Tibial nerve (tissue), 4 donors: ENCODE results near the gene ADAMTS17. TPM values are rescaled to one million over a fixed set of nuclear protein-coding genes. Genes with fewer than 3 reads are reported as not detected.
A peak's percentile ranks its signal among the peaks of the same experiment; 100 is the strongest.

ENCODE experiments used
- DNase-seq, 2 donors: peaks; one replicate each; pipeline ENCODE4 v3.0.0-alpha.2; 2019; ENCODE audit warnings: low spot score in 2 of 2
- H3K27ac ChIP-seq, 4 donors: fragments of 200-600 bp; sonication (generic) in 3 of 4; one replicate each; pipeline ENCODE4 v1.5.1; 2017 to 2019; ENCODE audit warnings: mild to moderate bottlenecking in 1 of 4
- H3K27me3 ChIP-seq, 2 donors: fragments of 200-600 bp; sonication (generic) in 1 of 2; one replicate each; pipeline versions ENCODE4 v1.5.1 to v1.6.0; 2017 to 2019
- H3K36me3 ChIP-seq, 3 donors: fragments of 200-600 bp; sonication (generic); one replicate each; pipeline ENCODE4 v1.5.1; 2018 to 2019
- H3K4me1 ChIP-seq, 4 donors: fragments of 200-600 bp; sonication (generic) in 3 of 4; one replicate each; pipeline ENCODE4 v1.5.1; 2017 to 2019
- H3K4me3 ChIP-seq, 4 donors: fragments of 200-600 bp; sonication (generic) in 3 of 4; one replicate each; pipeline ENCODE4 v1.5.1; 2017 to 2019; ENCODE audit warnings: mild to moderate bottlenecking in 1 of 4, moderate library complexity in 1 of 4
- H3K9me3 ChIP-seq, 4 donors: fragments of 200-600 bp; sonication (generic) in 3 of 4; one replicate each; pipeline ENCODE4 v1.5.1; 2017 to 2019
- EP300 ChIP-seq, 2 donors: sonication (generic); formaldehyde crosslinking; IDR thresholded peaks; one replicate each; pipeline ENCODE4 v1.6.1; 2017; ENCODE audit warnings: antibody characterized with exemption in 2 of 2, mild to moderate bottlenecking in 1 of 2
- POLR2A ChIP-seq, 2 donors: fragments of 450-650 bp; IDR thresholded peaks; one replicate each; pipeline ENCODE4 v1.6.1; 2017; ENCODE audit warnings: antibody characterized with exemption in 2 of 2, mild to moderate bottlenecking in 2 of 2, moderate library complexity in 2 of 2
- WGBS, 2 donors: methylation state at CpG; one replicate each; pipeline ENCODE4 v1.1.5; 2018; 5-methylcytosine and 5-hydroxymethylcytosine counted together
- total RNA-seq, 4 donors: library from RNA; depleted of rRNA; stranded (reverse); fragments of >200 nt; gene quantifications; one replicate each; pipeline ENCODE4 v1.1.0, GENCODE V29; 2016
- TF ChIP-seq, protein P1 (sequence below), 5 experiments: fragments of 200-600 bp in 3 of 5; fragments of 450-650 bp in 2 of 5; sonication (generic) in 3 of 5; IDR thresholded peaks; one replicate each; pipeline ENCODE4 v1.5.1; 2016 to 2019; ENCODE audit warnings: antibody characterized with exemption in 5 of 5, mild to moderate bottlenecking in 3 of 5, moderate library complexity in 2 of 5

ADAMTS17 gene
- total RNA-seq, 4 donors from 2014 or later: 0.66 to 5.5 (median 3.7) TPM

- Histone ChIP-seq H3K27ac (no peak overlapping the region), H3K27me3 (no peaks in the 10 kb centered on the region), H3K36me3 (no peaks in the 10 kb centered on the region), H3K9me3 (no peaks in the 10 kb centered on the region), H3K4me3 (no peak overlapping the region), H3K4me1 (peaks cover 0 to 22% (median 0%) of the 10 kb centered on the region in 4 donors)
- 64 to 71% methylated on average over 5 of the region's 5 CpGs for WGBS, 2 donors
- TF ChIP-seq EP300 (IDR thresholded peaks at IDR 0.05) (no peak), POLR2A (IDR thresholded peaks at IDR 0.05) (no peak)
- TF ChIP-seq, protein P1, sequence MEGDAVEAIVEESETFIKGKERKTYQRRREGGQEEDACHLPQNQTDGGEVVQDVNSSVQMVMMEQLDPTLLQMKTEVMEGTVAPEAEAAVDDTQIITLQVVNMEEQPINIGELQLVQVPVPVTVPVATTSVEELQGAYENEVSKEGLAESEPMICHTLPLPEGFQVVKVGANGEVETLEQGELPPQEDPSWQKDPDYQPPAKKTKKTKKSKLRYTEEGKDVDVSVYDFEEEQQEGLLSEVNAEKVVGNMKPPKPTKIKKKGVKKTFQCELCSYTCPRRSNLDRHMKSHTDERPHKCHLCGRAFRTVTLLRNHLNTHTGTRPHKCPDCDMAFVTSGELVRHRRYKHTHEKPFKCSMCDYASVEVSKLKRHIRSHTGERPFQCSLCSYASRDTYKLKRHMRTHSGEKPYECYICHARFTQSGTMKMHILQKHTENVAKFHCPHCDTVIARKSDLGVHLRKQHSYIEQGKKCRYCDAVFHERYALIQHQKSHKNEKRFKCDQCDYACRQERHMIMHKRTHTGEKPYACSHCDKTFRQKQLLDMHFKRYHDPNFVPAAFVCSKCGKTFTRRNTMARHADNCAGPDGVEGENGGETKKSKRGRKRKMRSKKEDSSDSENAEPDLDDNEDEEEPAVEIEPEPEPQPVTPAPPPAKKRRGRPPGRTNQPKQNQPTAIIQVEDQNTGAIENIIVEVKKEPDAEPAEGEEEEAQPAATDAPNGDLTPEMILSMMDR (IDR thresholded peaks at IDR 0.05): no peak
- no peak for DNase-seq
Observed at GRCh38 chr15:100218434-100218833, 123.3 kb downstream of the ADAMTS17 start.

- WGBS, 2 donors: 53 to 61% methylated on average over 8 of the region's 8 CpGs
- peaks cover 0 to 33% (median 0%) of the 10 kb centered on the region in 4 donors for H3K4me1 ChIP-seq
- H3K9me3 ChIP-seq: no peaks in the 10 kb centered on the region
- DNase-seq: peak in 1 of 2 donors; percentile 51
- H3K36me3 ChIP-seq: no peaks in the 10 kb centered on the region
- no peaks in the 10 kb centered on the region for H3K27me3 ChIP-seq
- peak; percentile 23 to 88 for TF ChIP-seq EP300 (IDR thresholded peaks at IDR 0.05)
- TF ChIP-seq POLR2A (IDR thresholded peaks at IDR 0.05): no peak
- TF ChIP-seq, protein P1 (IDR thresholded peaks at IDR 0.05): no peak
- H3K27ac ChIP-seq: peak overlapping the region in 1 of 4 donors; percentile 38
- no peak overlapping the region for H3K4me3 ChIP-seq
Observed at GRCh38 chr15:100216182-100216581, 125.6 kb downstream of the ADAMTS17 start.

GRCh38 chr15:100215843-100216169, 126.0 kb downstream of the ADAMTS17 start:
- no peaks in the 10 kb centered on the region for H3K9me3 ChIP-seq
- H3K4me3 ChIP-seq: no peak overlapping the region
- DNase-seq: no peak
- peak overlapping the region in 1 of 4 donors; percentile 38 for H3K27ac ChIP-seq
- no peaks in the 10 kb centered on the region for H3K27me3 ChIP-seq
- peaks cover 0 to 33% (median 0%) of the 10 kb centered on the region in 4 donors for H3K4me1 ChIP-seq
- TF ChIP-seq, protein P1 (IDR thresholded peaks at IDR 0.05): no peak
- TF ChIP-seq POLR2A (IDR thresholded peaks at IDR 0.05): no peak
- TF ChIP-seq EP300 (IDR thresholded peaks at IDR 0.05): no peak
- 85 to 96% methylated on average over 3 of the region's 3 CpGs for WGBS, 2 donors
- H3K36me3 ChIP-seq: no peaks in the 10 kb centered on the region

GRCh38 chr15:100215031-100215842, 126.5 kb downstream of the ADAMTS17 start:
- peak in 1 of 2 donors; percentile 19 for DNase-seq
- TF ChIP-seq EP300 (IDR thresholded peaks at IDR 0.05): peak in 1 of 2 donors; percentile 62
- TF ChIP-seq, protein P1 (IDR thresholded peaks at IDR 0.05): no peak

More at GRCh38 chr15:100215031-100215842, 126.5 kb downstream of the ADAMTS17 start:
- Histone ChIP-seq H3K9me3 (no peaks in the 10 kb centered on the region), H3K36me3 (no peaks in the 10 kb centered on the region), H3K27ac (no peak overlapping the region), H3K4me3 (no peak overlapping the region), H3K27me3 (no peaks in the 10 kb centered on the region), H3K4me1 (peaks cover 0 to 33% (median 0%) of the 10 kb centered on the region in 4 donors)
- WGBS, 2 donors: 80 to 92% methylated on average over 13 of the region's 13 CpGs
